Ramos (cell line): ENCODE data around the gene CFAP300.

Source experiments
- in situ Hi-C: fragments of 300-500 bp; cut with MboI; formaldehyde crosslinking; loops from one replicate; pipeline ENCODE4 v1.14.3; 2022; ENCODE audit warnings: low sequenced_read_pairs; ENCODE audit not compliant: unreplicated experiment

The CFAP300 gene

DNA sequence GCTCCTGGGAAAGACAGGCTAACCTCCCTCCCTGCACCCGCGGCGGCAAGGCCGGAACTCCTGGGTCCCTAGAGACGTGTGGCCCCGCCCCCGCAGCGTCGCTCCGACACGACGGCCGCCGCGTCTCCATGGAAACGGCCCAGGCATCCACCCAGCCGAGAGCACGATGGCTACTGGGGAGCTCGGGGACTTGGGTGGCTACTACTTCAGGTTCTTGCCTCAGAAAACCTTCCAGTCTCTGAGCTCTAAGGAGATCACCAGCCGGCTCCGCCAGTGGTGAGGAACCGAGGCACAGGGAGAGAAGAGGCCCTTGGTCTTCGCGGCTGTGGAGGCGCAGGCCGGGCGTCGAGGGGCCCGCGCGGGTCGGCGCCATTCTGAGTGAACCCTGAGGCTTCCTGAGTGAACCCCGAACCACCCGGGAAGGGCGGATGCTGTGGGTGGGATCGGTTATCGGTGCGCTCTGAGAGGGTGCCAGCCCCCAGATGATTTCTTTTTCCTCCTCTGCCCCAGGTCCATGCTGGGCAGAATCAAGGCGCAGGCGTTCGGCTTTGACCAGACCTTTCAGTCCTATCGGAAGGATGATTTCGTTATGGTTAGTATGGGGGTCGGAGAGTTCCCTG lies at the start of gene CFAP300:
TSS of gene CFAP300 (plus strand) at position 133 of the 620 bp plus-strand sequence. CDS start at position 167, 34 bp downstream.
- in situ Hi-C loops, result no loop called here

GRCh38 chr11:102001657-102002338 lies 45.4 kb upstream of the CFAP300 start:
- in situ Hi-C loops, result no loop called here

DNA sequence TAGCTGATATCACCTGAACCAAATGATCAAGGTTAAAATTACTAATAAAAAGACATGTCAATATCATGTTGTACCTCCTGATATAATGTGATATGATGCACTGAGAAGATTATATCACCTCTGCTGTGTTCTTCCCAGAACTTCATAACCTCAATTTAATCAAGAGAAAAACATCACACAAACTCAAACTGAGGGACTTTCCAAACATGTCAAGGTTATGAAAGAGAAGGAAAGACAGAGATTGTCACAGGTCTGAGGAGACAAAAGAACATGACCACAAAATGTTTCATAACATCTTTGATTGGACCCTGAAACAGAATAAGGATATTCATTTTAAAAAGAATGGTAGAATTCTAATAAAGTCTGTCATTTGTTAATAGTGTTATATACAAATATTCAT lies 43.0 kb upstream of the CFAP300 start:
- in situ Hi-C loops, result no loop called here

DNA sequence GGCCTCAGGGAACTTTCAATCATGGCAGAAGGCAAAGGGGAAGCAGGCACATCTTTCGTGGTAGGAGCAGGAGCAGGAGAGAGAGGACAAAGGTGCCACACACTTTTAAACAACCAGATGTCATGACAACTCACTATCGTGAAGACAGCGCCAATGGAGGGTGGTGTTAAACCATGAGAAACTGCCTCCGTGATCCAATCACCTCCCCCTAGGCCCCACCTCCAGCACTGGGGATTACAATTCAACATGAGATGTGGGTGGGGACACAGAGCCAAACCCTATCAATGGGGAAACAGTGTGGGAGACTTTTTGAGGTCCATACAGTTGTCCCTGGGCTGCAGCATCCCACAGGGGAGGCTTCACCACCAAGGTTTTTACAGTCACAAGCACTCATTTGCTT lies 41.9 kb upstream of the CFAP300 start:
- in situ Hi-C loops, result no loop called here

GRCh38 chr11:102006835-102007566 lies 40.2 kb upstream of the CFAP300 start:
- in situ Hi-C loops, result no loop called here

- in situ Hi-C loops, result no loop called here
Measured at GRCh38 chr11:102007567-102008437, 39.4 kb upstream of the CFAP300 start.

- in situ Hi-C loops, result loop anchor here (5.0 kb wide), 1 partner anchor 149 kb away; no protein-coding TSS in a partner anchor
Measured at GRCh38 chr11:102010776-102011494, 36.3 kb upstream of the CFAP300 start.

GRCh38 chr11:102012946-102013345 lies 34.3 kb upstream of the CFAP300 start:
- in situ Hi-C loops, result loop anchor here (5.0 kb wide), 1 partner anchor 151 kb away; no protein-coding TSS in a partner anchor

DNA sequence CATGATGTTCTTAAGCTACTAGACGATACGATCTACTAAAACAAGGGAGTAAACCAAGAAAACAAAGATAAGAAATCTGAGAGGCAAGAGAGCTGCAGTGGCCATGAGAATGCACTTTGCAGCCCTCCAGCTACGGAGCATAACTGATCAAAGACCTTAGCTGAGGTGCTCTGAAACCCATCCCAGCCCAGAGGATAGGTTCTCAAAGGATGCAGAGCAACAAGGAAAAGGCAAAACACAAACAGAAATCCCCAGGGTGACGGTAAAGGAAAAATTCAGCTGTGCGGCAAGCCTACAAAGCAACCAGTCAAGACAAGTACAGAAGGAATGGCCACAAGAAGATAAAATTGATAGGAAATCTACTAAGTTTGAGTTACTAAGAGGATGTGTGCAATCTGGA lies 32.5 kb upstream of the CFAP300 start:
- in situ Hi-C loops, result loop anchor here (5.0 kb wide), 1 partner anchor 152 kb away; no protein-coding TSS in a partner anchor

DNA sequence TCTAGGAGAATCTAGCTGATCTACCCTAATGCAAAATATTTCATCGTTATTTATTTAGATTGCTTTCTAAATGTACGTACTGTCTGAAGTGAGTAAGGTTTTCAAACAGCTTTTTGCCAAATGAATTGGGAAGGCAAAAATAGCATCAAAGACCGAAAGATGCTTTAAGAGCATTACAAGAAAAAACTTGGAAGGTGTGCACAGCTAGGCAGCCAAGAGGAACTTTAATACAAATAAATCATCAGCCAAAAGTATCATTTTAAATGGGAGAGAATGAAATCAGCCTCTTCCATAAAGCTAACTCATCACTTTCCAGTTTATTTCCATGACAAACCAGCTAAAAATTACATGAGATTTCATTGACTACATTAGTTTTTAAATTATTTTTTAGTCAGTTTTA lies 30.2 kb upstream of the CFAP300 start:
- in situ Hi-C loops, result no loop called here

GRCh38 chr11:102026217-102026616 lies 21.0 kb upstream of the CFAP300 start:
- in situ Hi-C loops, result no loop called here

GRCh38 chr11:102026959-102027358 lies 20.3 kb upstream of the CFAP300 start:
- in situ Hi-C loops, result no loop called here

DNA sequence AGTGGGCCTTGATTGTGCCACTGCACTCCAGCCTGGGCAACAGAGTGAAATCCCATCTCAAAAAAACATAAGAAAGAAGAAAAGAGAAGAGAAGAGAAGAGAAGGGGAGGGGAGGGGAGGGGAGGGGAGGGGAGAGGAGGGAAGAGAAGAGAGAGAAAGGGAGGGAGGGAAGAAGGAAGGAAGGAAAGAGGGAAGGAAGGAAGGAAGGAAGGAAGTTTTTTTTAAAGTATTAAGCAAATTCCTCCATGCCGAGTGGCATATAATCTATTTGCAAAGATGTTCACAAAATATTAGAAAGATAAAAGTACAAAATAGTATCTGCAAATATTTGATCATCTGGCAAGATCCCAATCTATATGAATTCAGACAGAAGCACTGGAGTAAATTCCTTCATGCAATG lies 10.5 kb upstream of the CFAP300 start:
- in situ Hi-C loops, result no loop called here

GRCh38 chr11:102046841-102047240 lies 396 bp upstream of the CFAP300 start:
- in situ Hi-C loops, result no loop called here

DNA sequence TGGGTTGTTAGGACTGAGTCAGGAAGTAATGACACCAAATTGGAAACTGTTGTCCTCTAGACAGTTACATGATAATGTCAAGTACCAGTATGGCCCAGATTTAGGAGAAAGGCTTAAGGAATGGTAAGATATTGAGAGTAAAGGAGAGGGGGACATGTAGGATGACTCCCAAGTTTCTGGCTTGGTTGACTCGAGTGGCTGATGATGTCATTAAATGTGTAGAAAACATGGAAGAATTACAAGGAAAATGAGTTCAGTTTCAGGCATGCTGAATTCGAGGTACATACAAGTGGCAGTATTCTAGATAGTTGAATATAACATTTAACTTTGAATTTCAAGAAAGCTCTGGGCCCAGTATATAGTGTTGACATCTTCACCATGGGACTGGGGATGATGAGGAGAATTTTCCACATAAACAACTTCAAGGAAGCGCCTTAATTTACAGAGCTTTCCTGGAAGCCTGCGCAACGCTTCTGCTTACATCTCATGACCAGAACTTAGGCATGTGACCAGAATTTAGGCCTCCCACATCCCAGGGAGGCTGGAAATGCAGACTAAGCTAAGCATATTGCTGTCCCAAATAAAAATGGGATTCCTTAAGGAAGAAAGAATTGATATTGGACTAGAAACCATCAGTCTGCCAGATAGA lies 3.8 kb downstream of the CFAP300 start:
- in situ Hi-C loops, result no loop called here

GRCh38 chr11:102061276-102061675 lies 14.0 kb downstream of the CFAP300 start:
- in situ Hi-C loops, result no loop called here

DNA sequence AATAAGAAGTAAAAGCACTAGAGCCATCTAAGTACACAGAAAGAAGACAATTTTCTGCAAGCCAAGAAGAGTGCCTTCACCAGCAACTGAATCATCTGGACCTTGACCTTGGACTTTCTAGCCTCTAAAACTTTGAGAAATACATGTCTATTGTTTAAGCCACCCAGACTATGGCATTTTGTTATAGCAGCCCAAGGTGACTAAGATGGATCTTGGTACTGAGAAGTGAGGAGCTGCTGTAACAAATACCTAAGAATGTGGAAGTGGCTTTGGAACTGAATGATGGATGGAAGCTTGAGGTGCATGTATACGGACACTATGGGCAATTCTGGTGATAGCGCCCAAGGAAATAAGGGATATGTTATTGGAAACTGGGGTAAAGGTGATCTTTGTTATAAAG lies 14.9 kb downstream of the CFAP300 start:
- in situ Hi-C loops, result no loop called here

DNA sequence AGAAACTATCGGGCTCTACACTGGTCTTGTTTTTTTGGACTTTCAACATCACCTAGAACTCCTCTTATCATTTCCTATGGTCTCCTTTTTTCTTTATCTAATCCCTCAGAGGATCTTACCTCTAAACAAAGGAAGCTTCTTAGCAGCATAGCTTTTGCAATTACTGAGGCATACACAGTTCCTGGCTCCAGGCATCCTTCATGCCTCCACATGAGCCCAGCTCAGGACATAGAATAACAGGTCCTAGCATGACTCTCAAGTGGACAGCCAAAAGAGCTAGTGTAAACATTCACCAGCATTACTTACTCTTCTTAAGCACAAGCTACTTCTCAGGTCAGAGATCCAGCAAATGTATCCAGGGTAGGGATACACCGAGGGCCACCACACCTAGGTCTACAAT lies 17.1 kb downstream of the CFAP300 start:
- in situ Hi-C loops, result no loop called here

GRCh38 chr11:102070766-102071165 lies 23.5 kb downstream of the CFAP300 start:
- in situ Hi-C loops, result no loop called here
